SJCRH30 (cell line): ENCODE measurements around the gene F2RL2. TPM values are rescaled to one million over a fixed set of nuclear protein-coding genes. Genes with fewer than 3 reads are reported as not detected.

Experiments
- DNase-seq, 2 experiments: peaks; one replicate each; pipeline ENCODE4 v3.0.0-alpha.2; 2015 to 2020
- H3K27ac ChIP-seq: fragments of 250-450 bp; sonication (Bioruptor Pico); 2 replicates; pipeline ENCODE4 v1.5.1; 2020; ENCODE audit warnings: mild to moderate bottlenecking, moderate library complexity
- H3K27me3 ChIP-seq: fragments of 250-450 bp; sonication (Bioruptor Pico); 2 replicates; pipeline ENCODE4 v1.5.1; 2020; ENCODE audit warnings: mild to moderate bottlenecking, moderate library complexity
- H3K36me3 ChIP-seq: fragments of 250-450 bp; sonication (Bioruptor Pico); 2 replicates; pipeline ENCODE4 v1.5.1; 2020; ENCODE audit warnings: mild to moderate bottlenecking, moderate library complexity
- H3K4me1 ChIP-seq: fragments of 250-450 bp; sonication (Bioruptor Pico); 2 replicates; pipeline ENCODE4 v1.5.1; 2020; ENCODE audit warnings: mild to moderate bottlenecking, moderate library complexity
- H3K4me3 ChIP-seq: fragments of 250-450 bp; sonication (Bioruptor Pico); 2 replicates; pipeline ENCODE4 v1.5.1; 2020; ENCODE audit warnings: mild to moderate bottlenecking, moderate library complexity
- H3K9me3 ChIP-seq: fragments of 250-450 bp; sonication (Bioruptor Pico); replicated peaks from 2 replicates; pipeline ENCODE4 v1.5.1; 2020; ENCODE audit warnings: mild to moderate bottlenecking, moderate library complexity
- total RNA-seq: library from RNA; depleted of rRNA; stranded (reverse); fragments of >200 nt; shearing (Covaris generic); gene quantifications from 2 replicates; pipeline ENCODE4 v1.2.3, GENCODE V29; 2014; rRNA removed

Gene F2RL2
- total RNA-seq: 19.1 and 20.2 TPM in 2 replicates

GRCh38 chr5:76622973-76623596 is at the start of gene F2RL2:
F2RL2 (minus strand) TSS chr5:76623403; CDS start chr5:76623230, 173 bp downstream.
- H3K4me1 ChIP-seq: no peaks in the 10 kb centered on the region
- H3K9me3 ChIP-seq: no peaks in the 10 kb centered on the region
- H3K4me3 ChIP-seq: peak within 1 kb of the TSS; percentile 51
- H3K27ac ChIP-seq: peak within 1 kb of the TSS; percentile 25; the same call in 1 of the 2 replicates
- H3K36me3 ChIP-seq: no peaks in the 10 kb centered on the region
- peak; percentile 70 to 74 for DNase-seq
- no peaks in the 10 kb centered on the region for H3K27me3 ChIP-seq

- no peak overlapping the region for H3K27ac ChIP-seq
- DNase-seq: no peak
Observed at GRCh38 chr5:76672242-76672641, 49.0 kb upstream of the F2RL2 start.

GRCh38 chr5:76670508-76670907 is 47.3 kb upstream of the F2RL2 start:
- Histone ChIP-seq H3K36me3 (no peaks in the 10 kb centered on the region), H3K9me3 (no peaks in the 10 kb centered on the region), H3K27ac (no peak overlapping the region), H3K4me3 (no peak overlapping the region), H3K27me3 (no peaks in the 10 kb centered on the region), H3K4me1 (peaks cover 3% of the 10 kb centered on the region; the same call in 1 of the 2 replicates)
- no peak for DNase-seq

More at GRCh38 chr5:76672242-76672641, 49.0 kb upstream of the F2RL2 start:
- no peaks in the 10 kb centered on the region for H3K36me3 ChIP-seq
- peaks cover 3% of the 10 kb centered on the region; the same call in 1 of the 2 replicates for H3K4me1 ChIP-seq
- no peaks in the 10 kb centered on the region for H3K27me3 ChIP-seq
- no peak overlapping the region for H3K4me3 ChIP-seq
- no peaks in the 10 kb centered on the region for H3K9me3 ChIP-seq

- H3K9me3 ChIP-seq: no peaks in the 10 kb centered on the region
- no peaks in the 10 kb centered on the region for H3K36me3 ChIP-seq
- H3K27me3 ChIP-seq: no peaks in the 10 kb centered on the region
- peaks cover 3% of the 10 kb centered on the region; the same call in 1 of the 2 replicates for H3K4me1 ChIP-seq
- no peak overlapping the region for H3K27ac ChIP-seq
- no peak overlapping the region for H3K4me3 ChIP-seq
- no peak for DNase-seq
Observed at GRCh38 chr5:76669245-76669644, 46.0 kb upstream of the F2RL2 start.

GRCh38 chr5:76667495-76667894 is 44.3 kb upstream of the F2RL2 start:
- no peak overlapping the region for H3K27ac ChIP-seq
- no peaks in the 10 kb centered on the region for H3K36me3 ChIP-seq
- H3K9me3 ChIP-seq: no peaks in the 10 kb centered on the region
- H3K4me3 ChIP-seq: no peak overlapping the region
- no peaks in the 10 kb centered on the region for H3K27me3 ChIP-seq
- H3K4me1 ChIP-seq: peaks cover 3% of the 10 kb centered on the region; the same call in 1 of the 2 replicates
- DNase-seq: no peak

GRCh38 chr5:76664079-76664478 is 40.9 kb upstream of the F2RL2 start:
- Histone ChIP-seq H3K4me1 (peaks cover 6% of the 10 kb centered on the region; the same call in 1 of the 2 replicates), H3K9me3 (no peaks in the 10 kb centered on the region), H3K27ac (no peak overlapping the region), H3K36me3 (no peaks in the 10 kb centered on the region), H3K27me3 (no peaks in the 10 kb centered on the region), H3K4me3 (no peak overlapping the region)
- no peak for DNase-seq

GRCh38 chr5:76663573-76663972 is 40.4 kb upstream of the F2RL2 start:
- Histone ChIP-seq H3K4me1 (peaks cover 6% of the 10 kb centered on the region; the same call in 1 of the 2 replicates), H3K27ac (no peak overlapping the region), H3K36me3 (no peaks in the 10 kb centered on the region), H3K9me3 (no peaks in the 10 kb centered on the region), H3K27me3 (no peaks in the 10 kb centered on the region), H3K4me3 (no peak overlapping the region)
- peak in 1 of 2 experiments; percentile 15 for DNase-seq

- Histone ChIP-seq H3K27ac (no peak overlapping the region), H3K36me3 (no peaks in the 10 kb centered on the region), H3K27me3 (no peaks in the 10 kb centered on the region)
Observed at GRCh38 chr5:76662521-76662920, 39.3 kb upstream of the F2RL2 start.

GRCh38 chr5:76660360-76660759 is 37.2 kb upstream of the F2RL2 start:
- no peaks in the 10 kb centered on the region for H3K36me3 ChIP-seq

More at GRCh38 chr5:76662521-76662920, 39.3 kb upstream of the F2RL2 start:
- DNase-seq: no peak
- no peak overlapping the region for H3K4me3 ChIP-seq
- H3K4me1 ChIP-seq: peaks cover 6% of the 10 kb centered on the region; the same call in 1 of the 2 replicates
- no peaks in the 10 kb centered on the region for H3K9me3 ChIP-seq

GRCh38 chr5:76657683-76658311 is 34.6 kb upstream of the F2RL2 start:
- H3K27me3 ChIP-seq: no peaks in the 10 kb centered on the region
- peaks cover 6% of the 10 kb centered on the region; the same call in 1 of the 2 replicates for H3K4me1 ChIP-seq
- no peaks in the 10 kb centered on the region for H3K36me3 ChIP-seq
- no peak overlapping the region for H3K27ac ChIP-seq
- H3K4me3 ChIP-seq: no peak overlapping the region
- no peaks in the 10 kb centered on the region; the same call in 1 of the 2 replicates for H3K9me3 ChIP-seq
- no peak for DNase-seq

More at GRCh38 chr5:76660360-76660759, 37.2 kb upstream of the F2RL2 start:
- no peak for DNase-seq
- peaks cover 6% of the 10 kb centered on the region; the same call in 1 of the 2 replicates for H3K4me1 ChIP-seq
- H3K9me3 ChIP-seq: no peaks in the 10 kb centered on the region; the same call in 1 of the 2 replicates
- H3K4me3 ChIP-seq: no peak overlapping the region
- H3K27me3 ChIP-seq: no peaks in the 10 kb centered on the region
- H3K27ac ChIP-seq: no peak overlapping the region

GRCh38 chr5:76657091-76657490 is 33.9 kb upstream of the F2RL2 start:
- Histone ChIP-seq H3K4me1 (peaks cover 6% of the 10 kb centered on the region; the same call in 1 of the 2 replicates), H3K27ac (no peak overlapping the region), H3K4me3 (no peak overlapping the region), H3K36me3 (no peaks in the 10 kb centered on the region), H3K9me3 (no peaks in the 10 kb centered on the region; the same call in 1 of the 2 replicates), H3K27me3 (no peaks in the 10 kb centered on the region)
- no peak for DNase-seq

GRCh38 chr5:76652809-76653414 is 29.7 kb upstream of the F2RL2 start:
- no peaks in the 10 kb centered on the region for H3K4me1 ChIP-seq
- peaks cover 5% of the 10 kb centered on the region; the same call in 1 of the 2 replicates for H3K9me3 ChIP-seq
- H3K27me3 ChIP-seq: no peaks in the 10 kb centered on the region
- H3K4me3 ChIP-seq: no peak overlapping the region
- no peak for DNase-seq
- H3K36me3 ChIP-seq: no peaks in the 10 kb centered on the region
- no peak overlapping the region for H3K27ac ChIP-seq

GRCh38 chr5:76649140-76649539 is 25.9 kb upstream of the F2RL2 start:
- DNase-seq: no peak
- Histone ChIP-seq H3K4me1 (no peaks in the 10 kb centered on the region), H3K4me3 (no peak overlapping the region), H3K27ac (no peak overlapping the region), H3K36me3 (no peaks in the 10 kb centered on the region), H3K9me3 (peaks cover 8% of the 10 kb centered on the region; the same call in 1 of the 2 replicates), H3K27me3 (no peaks in the 10 kb centered on the region)

- Histone ChIP-seq H3K4me3 (no peak overlapping the region), H3K36me3 (no peaks in the 10 kb centered on the region), H3K9me3 (peaks cover 3% of the 10 kb centered on the region; the same call in 1 of the 2 replicates), H3K27ac (no peak overlapping the region), H3K27me3 (no peaks in the 10 kb centered on the region), H3K4me1 (peaks cover 6% of the 10 kb centered on the region)
- DNase-seq: no peak
Observed at GRCh38 chr5:76643371-76643770, 20.2 kb upstream of the F2RL2 start.
